Measurements from ENCODE around the gene RBBP8NL. TPM values are rescaled to one million over a fixed set of nuclear protein-coding genes. Genes with fewer than 3 reads are reported as not detected.

The RBBP8NL gene
- polyA plus RNA-seq, 2 of the 4 experiments (the other 2 are of a cell fraction) = not detected

DNA sequence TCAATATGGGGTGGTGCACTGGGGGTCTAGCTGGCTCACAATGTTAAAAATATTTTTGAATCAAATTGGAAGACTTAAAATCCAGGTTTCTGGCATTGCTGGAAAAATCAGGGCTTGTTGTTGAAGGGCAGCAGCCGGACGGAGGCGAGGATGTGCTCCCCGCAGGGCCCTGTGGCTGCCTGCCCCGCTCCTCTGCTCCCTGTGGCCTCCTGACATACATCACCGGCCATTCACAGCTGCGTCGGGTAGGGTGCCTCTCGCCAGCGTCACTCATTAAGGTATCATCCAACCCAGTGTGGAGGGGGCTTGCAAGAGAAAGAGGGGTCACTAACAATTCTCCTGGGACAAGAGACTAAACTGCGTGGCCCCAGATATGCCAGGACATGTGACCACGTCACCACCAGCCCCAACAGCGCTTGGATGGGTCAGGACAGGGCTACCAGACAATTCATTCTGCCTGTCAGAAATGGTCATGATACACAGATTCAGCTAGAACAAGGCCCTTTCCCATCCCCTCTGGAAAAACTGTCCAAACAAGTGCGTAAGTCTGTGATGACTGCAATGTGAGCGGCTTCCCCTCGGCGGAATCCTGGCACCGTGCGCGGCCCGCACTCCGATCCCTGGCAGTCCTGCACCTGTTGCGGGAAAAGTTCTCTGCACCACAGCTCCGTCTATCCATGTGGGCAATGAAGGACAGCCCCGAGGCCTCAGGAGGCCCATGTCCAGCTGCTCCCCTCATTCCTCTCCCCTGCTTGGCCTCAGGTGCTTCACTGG is 36.5 kb upstream of the RBBP8NL start (continued):
- no peak for TF ChIP-seq MYC (IDR thresholded peaks at IDR 0.05; ENCODE audit: borderline replicate concordance, low read length)

DNA sequence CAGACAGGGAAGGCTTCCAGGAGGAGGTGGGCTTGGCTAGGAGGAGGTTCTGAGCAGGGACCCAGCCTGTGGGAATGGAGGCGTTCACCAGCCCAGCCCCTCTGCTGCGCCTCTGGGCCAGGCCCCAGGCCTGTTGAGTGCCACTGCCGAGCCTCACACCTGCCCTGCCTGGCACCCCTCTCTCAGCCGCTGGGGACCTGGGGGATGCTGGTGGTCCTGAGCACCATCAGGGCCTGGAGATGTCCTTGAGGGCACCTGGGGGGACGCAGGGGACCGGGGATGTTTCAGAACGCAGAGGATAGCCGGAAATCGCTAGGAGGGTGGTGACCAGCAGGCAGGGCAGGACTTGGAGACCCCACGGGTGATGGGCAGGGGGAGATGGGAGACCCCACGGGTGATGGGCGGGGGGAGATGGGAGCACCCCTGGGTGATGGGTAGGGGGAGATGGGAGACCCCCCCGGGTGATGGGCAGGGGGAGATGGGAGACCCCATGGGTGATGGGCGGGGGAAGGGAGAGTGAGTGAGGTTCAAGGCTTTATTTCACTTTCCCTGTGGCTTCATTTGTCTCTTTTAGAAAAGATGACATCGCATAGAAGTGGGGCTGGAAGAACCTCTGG is 35.7 kb upstream of the RBBP8NL start:
- DNase-seq (ENCODE audit: low read depth in 1 of 2, low spot score in 1 of 2) (no peak), FAIRE-seq (no peak), ATAC-seq (no peak)
- no peak overlapping the region for H3K27ac ChIP-seq
- H3K9me3 ChIP-seq = no peaks in the 10 kb centered on the region
- no peak overlapping the region for H3K4me2 ChIP-seq
- TF ChIP-seq RNF2 (IDR thresholded peaks at IDR 0.05; ENCODE audit: borderline replicate concordance, low read depth) (no peak), POLR2A (IDR thresholded peaks at IDR 0.05; ENCODE audit: low read length) (no peak), FOSL2 (IDR thresholded peaks at IDR 0.05) (no peak), FOSL2 (CRISPR knock-in tag; IDR thresholded peaks at IDR 0.05) (no peak), TP53 (CRISPR knock-in tag; IDR thresholded peaks at IDR 0.05) (no peak), KDM5A (IDR thresholded peaks at IDR 0.05) (no peak), NPAS2 (CRISPR knock-in tag; IDR thresholded peaks at IDR 0.05; ENCODE audit: borderline replicate concordance) (no peak), ZNF302 (CRISPR knock-in tag; IDR thresholded peaks at IDR 0.05) (no peak), KDM1A (IDR thresholded peaks at IDR 0.05; ENCODE audit: low read depth) (no peak), MAZ (IDR thresholded peaks at IDR 0.05; ENCODE audit: borderline replicate concordance, low read depth, low read length) (no peak), BCL3 (IDR thresholded peaks at IDR 0.05) (no peak), NFE2L2 (conservative IDR thresholded peaks at IDR 0.05; ENCODE audit: low read length) (no peak)
- TF ChIP-seq, protein P1, sequence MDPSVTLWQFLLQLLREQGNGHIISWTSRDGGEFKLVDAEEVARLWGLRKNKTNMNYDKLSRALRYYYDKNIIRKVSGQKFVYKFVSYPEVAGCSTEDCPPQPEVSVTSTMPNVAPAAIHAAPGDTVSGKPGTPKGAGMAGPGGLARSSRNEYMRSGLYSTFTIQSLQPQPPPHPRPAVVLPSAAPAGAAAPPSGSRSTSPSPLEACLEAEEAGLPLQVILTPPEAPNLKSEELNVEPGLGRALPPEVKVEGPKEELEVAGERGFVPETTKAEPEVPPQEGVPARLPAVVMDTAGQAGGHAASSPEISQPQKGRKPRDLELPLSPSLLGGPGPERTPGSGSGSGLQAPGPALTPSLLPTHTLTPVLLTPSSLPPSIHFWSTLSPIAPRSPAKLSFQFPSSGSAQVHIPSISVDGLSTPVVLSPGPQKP (IDR thresholded peaks at IDR 0.05; ENCODE audit: low read depth, low read length) = no peak
- WGBS (ENCODE audit: missing lambda C conversion rate) = 60% methylated on average over 8 of the region's 15 CpGs
- H3K4me1 ChIP-seq = no peaks in the 10 kb centered on the region
- CTCF ChIA-PET = no interaction called here
- H3K4me3 ChIP-seq = no peak overlapping the region
- POLR2A ChIA-PET = no interaction called here

- H3K4me1 ChIP-seq = no peaks in the 10 kb centered on the region
- 82% methylated on average over 12 of the region's 13 CpGs for WGBS (ENCODE audit: missing lambda C conversion rate)
- no peak overlapping the region for H3K4me3 ChIP-seq
- no peaks in the 10 kb centered on the region for H3K9me3 ChIP-seq
- TF ChIP-seq MYC (IDR thresholded peaks at IDR 0.05; ENCODE audit: borderline replicate concordance, low read length) (no peak), ZC3H11A (IDR thresholded peaks at IDR 0.05) (no peak), FOXS1 (CRISPR knock-in tag; IDR thresholded peaks at IDR 0.05) (no peak), POLR2AphosphoS2 (conservative IDR thresholded peaks at IDR 0.05; ENCODE audit: low read length) (no peak), HES2 (IDR thresholded peaks at IDR 0.05) (no peak), RAD21 (conservative IDR thresholded peaks at IDR 0.05 in 1 of 2, IDR thresholded peaks at IDR 0.05 in 1 of 2) (no peak)
- TF ChIP-seq, protein P2, sequence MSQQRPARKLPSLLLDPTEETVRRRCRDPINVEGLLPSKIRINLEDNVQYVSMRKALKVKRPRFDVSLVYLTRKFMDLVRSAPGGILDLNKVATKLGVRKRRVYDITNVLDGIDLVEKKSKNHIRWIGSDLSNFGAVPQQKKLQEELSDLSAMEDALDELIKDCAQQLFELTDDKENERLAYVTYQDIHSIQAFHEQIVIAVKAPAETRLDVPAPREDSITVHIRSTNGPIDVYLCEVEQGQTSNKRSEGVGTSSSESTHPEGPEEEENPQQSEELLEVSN (IDR thresholded peaks at IDR 0.05; ENCODE audit: borderline replicate concordance, low read depth) = no peak
- TF ChIP-seq, protein P3, sequence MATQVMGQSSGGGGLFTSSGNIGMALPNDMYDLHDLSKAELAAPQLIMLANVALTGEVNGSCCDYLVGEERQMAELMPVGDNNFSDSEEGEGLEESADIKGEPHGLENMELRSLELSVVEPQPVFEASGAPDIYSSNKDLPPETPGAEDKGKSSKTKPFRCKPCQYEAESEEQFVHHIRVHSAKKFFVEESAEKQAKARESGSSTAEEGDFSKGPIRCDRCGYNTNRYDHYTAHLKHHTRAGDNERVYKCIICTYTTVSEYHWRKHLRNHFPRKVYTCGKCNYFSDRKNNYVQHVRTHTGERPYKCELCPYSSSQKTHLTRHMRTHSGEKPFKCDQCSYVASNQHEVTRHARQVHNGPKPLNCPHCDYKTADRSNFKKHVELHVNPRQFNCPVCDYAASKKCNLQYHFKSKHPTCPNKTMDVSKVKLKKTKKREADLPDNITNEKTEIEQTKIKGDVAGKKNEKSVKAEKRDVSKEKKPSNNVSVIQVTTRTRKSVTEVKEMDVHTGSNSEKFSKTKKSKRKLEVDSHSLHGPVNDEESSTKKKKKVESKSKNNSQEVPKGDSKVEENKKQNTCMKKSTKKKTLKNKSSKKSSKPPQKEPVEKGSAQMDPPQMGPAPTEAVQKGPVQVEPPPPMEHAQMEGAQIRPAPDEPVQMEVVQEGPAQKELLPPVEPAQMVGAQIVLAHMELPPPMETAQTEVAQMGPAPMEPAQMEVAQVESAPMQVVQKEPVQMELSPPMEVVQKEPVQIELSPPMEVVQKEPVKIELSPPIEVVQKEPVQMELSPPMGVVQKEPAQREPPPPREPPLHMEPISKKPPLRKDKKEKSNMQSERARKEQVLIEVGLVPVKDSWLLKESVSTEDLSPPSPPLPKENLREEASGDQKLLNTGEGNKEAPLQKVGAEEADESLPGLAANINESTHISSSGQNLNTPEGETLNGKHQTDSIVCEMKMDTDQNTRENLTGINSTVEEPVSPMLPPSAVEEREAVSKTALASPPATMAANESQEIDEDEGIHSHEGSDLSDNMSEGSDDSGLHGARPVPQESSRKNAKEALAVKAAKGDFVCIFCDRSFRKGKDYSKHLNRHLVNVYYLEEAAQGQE (IDR thresholded peaks at IDR 0.05) = no peak
- FAIRE-seq (no peak), DNase-seq (ENCODE audit: low read depth in 1 of 2, low spot score in 1 of 2) (no peak), ATAC-seq (no peak)
- ChIA-PET POLR2A (no interaction called here), CTCF (no interaction called here)
- no peak overlapping the region for H3K27ac ChIP-seq
- H3K4me2 ChIP-seq = no peak overlapping the region
Measured at GRCh38 chr20:62461834-62462233, 34.5 kb upstream of the RBBP8NL start.
